HK-2 (cell line): Measurements from ENCODE around the gene PKN3.

Experiments used
- DNase-seq: peaks from one replicate; pipeline ENCODE4 v3.0.0-alpha.2; 2018; ENCODE audit not compliant: unreplicated experiment

Gene PKN3

GRCh38 chr9:128742401-128742800 lies 40.1 kb downstream of the PKN3 start:
- DNase-seq: no peak

- no peak for DNase-seq
Measured at GRCh38 chr9:128743421-128743820, 41.1 kb downstream of the PKN3 start.

GRCh38 chr9:128747241-128747640 lies 44.9 kb downstream of the PKN3 start:
- DNase-seq: no peak

DNA sequence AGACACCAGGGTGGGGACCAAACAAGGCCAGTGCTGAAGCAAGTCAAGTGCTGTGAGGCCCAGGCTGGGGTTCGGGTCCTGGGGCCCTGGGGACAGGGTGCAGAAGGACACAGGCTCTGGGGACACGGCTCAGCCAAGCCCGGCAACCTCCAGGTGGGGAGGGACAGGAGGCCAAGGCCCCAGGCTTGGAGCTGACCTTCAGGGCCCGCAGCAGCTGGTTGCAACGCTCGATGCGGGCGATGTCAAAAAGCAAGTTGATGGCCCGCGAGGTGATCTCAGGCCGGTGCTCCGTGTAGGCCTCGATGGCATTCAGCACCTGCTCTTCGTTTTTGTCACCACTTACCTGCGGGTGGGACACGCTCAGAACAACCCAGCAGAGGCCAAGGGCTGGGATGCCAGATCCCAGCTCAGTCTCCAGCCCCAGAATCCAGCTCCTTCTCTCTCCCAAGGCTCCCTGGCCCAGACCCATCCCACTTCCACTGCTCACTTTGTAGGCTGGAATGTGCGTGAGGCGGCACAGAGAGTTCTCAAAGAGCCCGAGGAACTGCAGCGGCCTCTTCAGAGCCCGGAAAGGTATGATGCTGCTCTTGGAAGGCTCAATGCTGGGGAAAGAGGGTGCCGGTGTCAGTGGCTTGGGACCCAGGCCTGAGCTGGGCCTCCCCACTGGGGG lies 48.8 kb downstream of the PKN3 start:
- no peak for DNase-seq

DNA sequence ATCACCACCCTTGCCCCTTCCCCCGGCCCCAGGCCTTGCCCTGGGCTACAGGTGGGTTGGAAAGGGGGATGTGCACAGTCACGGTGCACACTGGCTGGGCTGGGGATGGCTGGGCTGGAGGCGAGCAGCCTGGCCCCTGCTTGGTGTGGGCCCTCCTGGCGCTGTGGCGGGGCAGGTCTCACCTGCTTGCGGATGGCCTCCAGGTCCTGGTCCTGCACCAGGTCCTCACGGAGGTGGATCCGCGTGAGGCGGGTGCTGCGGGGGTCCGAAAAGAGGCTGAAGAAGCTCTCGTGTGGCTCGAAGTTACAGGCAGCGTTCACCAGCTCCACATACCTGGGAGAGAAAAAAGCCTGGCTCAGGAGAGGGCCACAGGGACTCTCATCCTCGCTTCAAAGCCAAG lies 51.3 kb downstream of the PKN3 start:
- no peak for DNase-seq

DNA sequence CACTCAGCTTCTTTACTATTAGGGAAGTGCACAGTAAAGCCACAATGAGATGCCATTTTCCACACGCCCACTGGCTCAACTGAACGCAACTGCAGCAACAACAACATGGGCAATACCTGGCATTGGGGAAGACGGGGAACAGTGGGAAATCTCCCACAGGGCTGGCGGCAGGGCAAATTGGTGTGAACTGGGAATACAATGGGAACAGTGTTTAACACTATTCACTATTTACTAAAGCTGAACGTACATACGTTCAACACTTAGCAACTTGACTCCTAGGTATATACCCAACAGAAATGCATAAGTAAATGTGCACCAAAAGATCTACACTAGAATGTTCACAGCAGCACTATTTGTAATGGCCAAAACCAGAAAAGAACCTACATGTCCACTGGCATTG lies 55.3 kb downstream of the PKN3 start:
- no peak for DNase-seq

GRCh38 chr9:128762671-128763449 lies 60.6 kb downstream of the PKN3 start:
- no peak for DNase-seq

DNA sequence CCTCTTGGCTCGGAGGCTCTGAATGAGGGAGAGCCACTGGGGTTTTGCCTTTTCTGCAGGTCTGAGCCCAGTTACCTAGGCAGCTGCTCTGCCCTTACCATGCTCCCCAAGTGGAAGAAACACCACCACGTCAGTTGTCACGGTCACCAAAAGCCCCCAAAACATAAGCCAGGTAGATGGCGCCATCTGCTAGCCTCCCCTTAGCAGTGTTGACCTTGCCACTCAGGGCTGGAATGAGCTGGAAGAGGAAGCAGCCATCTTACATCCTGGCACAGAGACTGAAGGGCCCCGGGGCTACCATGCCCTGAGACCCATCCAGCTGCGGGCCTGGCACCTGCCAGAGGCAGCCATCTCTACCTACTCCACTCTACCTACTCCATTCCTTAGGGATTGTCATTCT lies 62.1 kb downstream of the PKN3 start:
- no peak for DNase-seq

DNA sequence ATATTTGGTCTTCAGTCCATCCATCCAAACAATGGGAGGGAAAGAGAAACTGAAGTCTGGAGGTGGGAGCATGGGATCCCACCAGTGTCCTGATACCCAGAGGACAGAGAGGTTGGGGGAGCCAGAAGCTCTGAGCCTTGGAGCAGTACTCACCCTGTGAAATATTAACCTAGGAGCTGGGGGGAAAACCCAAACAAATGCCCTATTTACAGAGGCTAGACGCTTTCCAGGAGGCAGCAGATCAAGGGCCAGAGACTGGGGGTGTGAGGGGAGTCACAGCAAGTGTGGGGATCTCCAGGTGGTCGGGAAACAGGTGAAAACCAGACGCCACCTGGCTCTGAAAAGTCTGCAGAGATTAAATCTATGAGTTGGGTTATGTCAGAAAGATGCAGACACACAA lies 63.2 kb downstream of the PKN3 start:
- no peak for DNase-seq

- no peak for DNase-seq
Measured at GRCh38 chr9:128768606-128769005, 66.3 kb downstream of the PKN3 start.
